H1 (cell line): ENCODE measurements around the gene FRK.

ENCODE experiments used
- CTCF ChIP-seq, 3 experiments: IDR thresholded peaks; 1 replicate in 2 of 3; 2 replicates in 1 of 3; pipeline versions ENCODE4 v1.5.1 to v1.6.1; 2011; ENCODE audit warnings: low read length in 3 of 3, mild to moderate bottlenecking in 3 of 3, inconsistent platforms in 2 of 3, low read depth in 1 of 3, moderate library complexity in 1 of 3; ENCODE audit not compliant: insufficient read depth in 1 of 3; ENCODE audit errors: control extremely low read depth in 1 of 3
- JUND ChIP-seq: IDR thresholded peaks from 2 replicates; pipeline ENCODE4 v1.6.1; 2011; ENCODE audit warnings: mild to moderate bottlenecking, improper control_type of control experiment, low read length

GRCh38 chr6:116074732-116075390 lies 14.2 kb upstream of the FRK start:
- TF ChIP-seq CTCF (IDR thresholded peaks at IDR 0.05; ENCODE audit: control extremely low read depth in 1 of 3, insufficient read depth in 1 of 3, low read depth in 1 of 3, low read length in 3 of 3) (no peak), JUND (no peak)
